ENCODE data around the gene FKTN. TPM values are rescaled to one million over a fixed set of nuclear protein-coding genes. Genes with fewer than 3 reads are reported as not detected.

The FKTN gene
- total and polyA plus RNA-seq, 9 donors: 11.2 to 21.1 (median 16.4) TPM

Other genes starting within 250 kb of the FKTN start
- gene FSD1L, start 110.1 kb upstream of the FKTN start, total RNA-seq: 9.0 TPM
- gene FSD1L, start 110.1 kb upstream of the FKTN start, polyA plus RNA-seq (ENCODE audit: insufficient read depth in 1 of 8, insufficient read length in 8 of 8, low replicate concordance in 1 of 8): 10 to 100 TPM in 4 of 8 donors, 1 to 10 TPM in 4; 8.4 to 14.1 (median 9.6) TPM
- 13.9 TPM for gene TAL2, start 104.3 kb downstream of the FKTN start, total RNA-seq
- gene TAL2, start 104.3 kb downstream of the FKTN start, polyA plus RNA-seq (ENCODE audit: insufficient read depth in 1 of 8, insufficient read length in 8 of 8, low replicate concordance in 1 of 8): 10 to 100 TPM in 7 of 8 donors, 1 to 10 TPM in 1; 8.5 to 27.8 (median 18.9) TPM
- gene TMEM38B, start 136.4 kb downstream of the FKTN start, total RNA-seq: 79.4 TPM
- 10 to 100 TPM; 42.2 to 75.1 (median 51.7) TPM for gene TMEM38B, start 136.4 kb downstream of the FKTN start, polyA plus RNA-seq (ENCODE audit: insufficient read depth in 1 of 8, insufficient read length in 8 of 8, low replicate concordance in 1 of 8)